K562 (cell line): Measurements from ENCODE around the gene SPDYA. TPM values are rescaled to one million over a fixed set of nuclear protein-coding genes. Genes with fewer than 3 reads are reported as not detected.

ENCODE experiments used
- ATAC-seq: fragments of 200-7000 bp; cut with Tn5 transposase; 3 replicates; pipeline ENCODE4 v1.9.1; 2020; ENCODE audit warnings: moderate library complexity
- BruUV-seq: library from RNA; stranded (reverse); fragments of 400-500 nt; replicated peaks from 2 replicates; lab custom pipeline; 2021; lab: Mats Ljungman, UMichigan
- CTCF ChIA-PET: fragments of 300-600 bp; formaldehyde crosslinking; extraction: SDS; loops from one replicate; lab custom pipeline; 2021; ENCODE audit warnings: low intra/inter-chr PET ratio; lab: Yijun Ruan, JAX
- POLR2A ChIA-PET: fragments of 300-600, 350-650 bp; sonication (Branson Sonifier 250); formaldehyde crosslinking; extraction: SDS; loops from one replicate; lab custom pipeline; 2021; ENCODE audit warnings: antibody characterized with exemption, inconsistent platforms; lab: Yijun Ruan, JAX
- DNase-seq, 4 experiments: peaks; one replicate each; pipeline versions ENCODE4 v3.0.0 to v3.0.0-alpha.2; 2011 to 2018; ENCODE audit warnings: low spot score in 3 of 4, mixed read lengths in 3 of 4; ENCODE audit errors: extremely low read depth in 1 of 4
- FAIRE-seq: peaks from 2 replicates; lab custom pipeline; 2011; peaks lifted over from hg19 to GRCh38; lab: Jason Lieb, UNC
- H2AFZ ChIP-seq: 2 replicates; pipeline ENCODE4 v1.6.0; 2011; ENCODE audit warnings: low read depth, low read length, control low read depth, inconsistent platforms
- H3K27ac ChIP-seq: fragments of 200-600 bp; 3 replicates; pipeline ENCODE4 v1.8.0; 2011; ENCODE audit warnings: low read depth, mild to moderate bottlenecking, control low read depth, inconsistent platforms, low read length, moderate library complexity, mixed read lengths; ENCODE audit errors: extremely low read depth
- H3K27me3 ChIP-seq, 2 experiments: fragments of 300-600 bp in 1 of 2; 2 replicates in 1 of 2; 3 replicates in 1 of 2; pipeline versions ENCODE4 v1.6.0 to v1.8.0; 2011; ENCODE audit warnings: inconsistent platforms in 2 of 2, low read length in 2 of 2, mild to moderate bottlenecking in 1 of 2, mixed read lengths in 1 of 2, moderate library complexity in 1 of 2; ENCODE audit not compliant: control insufficient read depth in 2 of 2, insufficient read depth in 2 of 2
- H3K36me3 ChIP-seq: fragments of 300-600 bp; 3 replicates; pipeline ENCODE4 v1.8.0; 2011; ENCODE audit warnings: mild to moderate bottlenecking, low read length, inconsistent platforms; ENCODE audit not compliant: control insufficient read depth, insufficient read depth
- H3K4me1 ChIP-seq, 2 experiments: fragments of 200-600 bp in 1 of 2; replicated peaks in 1 of 2; 2 replicates in 1 of 2; 3 replicates in 1 of 2; pipeline versions ENCODE4 v1.5.1 to v1.8.0; 2011; ENCODE audit warnings: inconsistent platforms in 2 of 2, low read length in 2 of 2, mild to moderate bottlenecking in 1 of 2, mixed read lengths in 1 of 2, moderate library complexity in 1 of 2; ENCODE audit not compliant: control insufficient read depth in 2 of 2, insufficient read depth in 2 of 2
- H3K4me2 ChIP-seq: 2 replicates; pipeline ENCODE4 v1.6.1; 2011; ENCODE audit warnings: low read length, control low read depth, inconsistent platforms, mixed read lengths; ENCODE audit not compliant: insufficient read depth
- H3K4me3 ChIP-seq: fragments of 200-600 bp; sonication (generic), shearing (Covaris generic); 2 replicates; pipeline ENCODE4 v1.5.1; 2016; ENCODE audit warnings: control low read depth, inconsistent platforms
- H3K79me2 ChIP-seq: fragments of 200-600 bp; 3 replicates; pipeline ENCODE4 v1.8.0; 2011; ENCODE audit warnings: low read length, inconsistent platforms; ENCODE audit not compliant: control insufficient read depth, insufficient read depth
- H3K9ac ChIP-seq, 2 experiments: 2 replicates each; pipeline versions ENCODE4 v1.6.0 to v1.6.1; 2011; ENCODE audit warnings: low read depth in 2 of 2, low read length in 2 of 2, control low read depth in 1 of 2, inconsistent platforms in 1 of 2, mild to moderate bottlenecking in 1 of 2, mixed read lengths in 1 of 2; ENCODE audit not compliant: insufficient read depth in 1 of 2
- H3K9me1 ChIP-seq: one replicate; pipeline ENCODE4 v1.6.0; 2011; ENCODE audit warnings: inconsistent platforms, mild to moderate bottlenecking, low read length, moderate library complexity; ENCODE audit not compliant: control insufficient read depth, insufficient read depth
- H3K9me3 ChIP-seq: replicated peaks from 2 replicates; pipeline ENCODE4 v1.5.1; 2011; ENCODE audit warnings: low read depth, low read length, inconsistent platforms; ENCODE audit not compliant: control insufficient read depth, insufficient read depth
- H4K20me1 ChIP-seq: replicated peaks from 2 replicates; pipeline ENCODE4 v1.6.1; 2011; ENCODE audit warnings: low read length, inconsistent platforms, mixed read lengths; ENCODE audit not compliant: control insufficient read depth, insufficient read depth
- CBFA2T3 ChIP-seq: fragments of 450-650 bp; IDR thresholded peaks from 2 replicates; pipeline ENCODE4 v1.6.1; 2017
- ILF3 ChIP-seq: fragments of 450-650 bp; IDR thresholded peaks from 2 replicates; pipeline ENCODE4 v1.6.1; 2018; ENCODE audit warnings: antibody characterized with exemption, mild to moderate bottlenecking, moderate library complexity, borderline replicate concordance
- KDM1A ChIP-seq, 2 experiments: fragments of 450-650 bp; IDR thresholded peaks; 2 replicates each; pipeline ENCODE4 v1.6.1; 2016; ENCODE audit warnings: mild to moderate bottlenecking in 2 of 2
- RFX1 ChIP-seq: fragments of 450-650 bp; IDR thresholded peaks from 2 replicates; pipeline ENCODE4 v1.6.1; 2016; ENCODE audit warnings: mild to moderate bottlenecking, moderate library complexity
- U2AF2 ChIP-seq: fragments of 200-400 bp; formaldehyde crosslinking; optimal IDR thresholded peaks from 2 replicates; pipeline ENCODE3; 2017; ENCODE audit warnings: low read depth, mild to moderate bottlenecking, low read length
- ZC3H8 ChIP-seq: fragments of 450-650 bp; IDR thresholded peaks from 2 replicates; pipeline ENCODE4 v1.6.1; 2017
- WGBS: fragments of 100-300 bp; shearing (Covaris generic); methylation state at CpG from one replicate; pipeline ENCODE4 v1.1.6; 2016; ENCODE audit warnings: low coverage, mixed read lengths; ENCODE audit not compliant: insufficient coverage; ENCODE audit errors: missing lambda C conversion rate; 5-methylcytosine and 5-hydroxymethylcytosine counted together
- in situ Hi-C: fragments of 300-500 bp; cut with MboI; formaldehyde crosslinking; loops from 4 replicates; pipeline ENCODE4 v1.15.0; 2018; ENCODE audit warnings: inconsistent platforms, mixed read lengths
- intact Hi-C: fragments of 100-400 bp; cut with micrococcal nuclease; formaldehyde crosslinking; loops from 2 replicates; pipeline ENCODE4 v1.14.2; 2022
- polyA plus RNA-seq, 8 experiments: library from polyadenylated mRNA; depleted of rRNA in 4 of 8; stranded (reverse) in 5 of 8; unstranded in 3 of 8; fragments of >200 nt; fragmentation: Nextera tagmentation in 2 of 8; fragmentation: Illumina TruSeq in 1 of 8; extraction: Ambion mirVana in 2 of 8; extraction: Trizol in 1 of 8; gene quantifications; 2 replicates each; pipeline versions ENCODE4 v1.2.1 to v1.2.3, GENCODE V29; 2011 to 2014; ENCODE audit warnings: inconsistent platforms in 1 of 8, missing spikeins in 1 of 8
- total RNA-seq, 7 experiments: library from RNA; depleted of rRNA in 6 of 7; stranded (reverse); fragments of >200 nt in 6 of 7; fragmentation: Illumina TruSeq in 2 of 7; extraction: Trizol in 2 of 7; gene quantifications; 2 replicates each; pipeline versions ENCODE4 v1.2.1 to v1.2.3, GENCODE V29; 2011 to 2021; ENCODE audit warnings: low replicate concordance in 1 of 7
- TF ChIP-seq, protein P1 (sequence below): IDR thresholded peaks from 2 replicates; pipeline ENCODE4 v1.6.1; 2016; ENCODE audit warnings: missing genetic modification characterization, missing compliant biosample characterization

Gene SPDYA
- total and polyA plus RNA-seq, 9 of the 15 experiments (the other 6 are each of a cell fraction or from before 2014, with no cell fraction given) = 0.05 to 1.6 (median 0.30) TPM; not detected in 1

GRCh38 chr2:28818053-28818452 is 7.4 kb downstream of the SPDYA start:
- H3K27ac ChIP-seq = no peak overlapping the region
- no peaks in the 10 kb centered on the region for H3K9me1 ChIP-seq
- no TSS peak for BruUV-seq
- H3K4me2 ChIP-seq = no peak overlapping the region
- H3K4me3 ChIP-seq = no peak overlapping the region
- H3K9me3 ChIP-seq = no peaks in the 10 kb centered on the region
- H3K79me2 ChIP-seq = no peaks in the 10 kb centered on the region
- H3K9ac ChIP-seq = no peak overlapping the region
- TF ChIP-seq CBFA2T3 (no peak), U2AF2 (no peak), KDM1A (IDR thresholded peaks at IDR 0.05) (no peak), RFX1 (no peak), ZC3H8 (no peak), ILF3 (no peak)
- TF ChIP-seq, protein P1, sequence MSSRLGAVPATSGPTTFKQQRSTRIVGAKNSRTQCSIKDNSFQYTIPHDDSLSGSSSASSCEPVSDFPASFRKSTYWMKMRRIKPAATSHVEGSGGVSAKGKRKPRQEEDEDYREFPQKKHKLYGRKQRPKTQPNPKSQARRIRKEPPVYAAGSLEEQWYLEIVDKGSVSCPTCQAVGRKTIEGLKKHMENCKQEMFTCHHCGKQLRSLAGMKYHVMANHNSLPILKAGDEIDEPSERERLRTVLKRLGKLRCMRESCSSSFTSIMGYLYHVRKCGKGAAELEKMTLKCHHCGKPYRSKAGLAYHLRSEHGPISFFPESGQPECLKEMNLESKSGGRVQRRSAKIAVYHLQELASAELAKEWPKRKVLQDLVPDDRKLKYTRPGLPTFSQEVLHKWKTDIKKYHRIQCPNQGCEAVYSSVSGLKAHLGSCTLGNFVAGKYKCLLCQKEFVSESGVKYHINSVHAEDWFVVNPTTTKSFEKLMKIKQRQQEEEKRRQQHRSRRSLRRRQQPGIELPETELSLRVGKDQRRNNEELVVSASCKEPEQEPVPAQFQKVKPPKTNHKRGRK (tag) = no peak
- 6% methylated on average over 3 of the region's 3 CpGs for WGBS
- CTCF ChIA-PET = no interaction called here
- no peak for DNase-seq
- H2AFZ ChIP-seq = no peak overlapping the region
- H3K27me3 ChIP-seq = no peaks in the 10 kb centered on the region; a peak in 1 of 5 replicates
- no peaks in the 10 kb centered on the region for H3K4me1 ChIP-seq
- in situ Hi-C loops (no loop called here), intact Hi-C loops (loop anchor here (5.0 kb wide), 1 partner anchor 251 kb away; no protein-coding TSS in a partner anchor)
- POLR2A ChIA-PET = interaction anchor here (0.6 kb wide), 1 partner anchor 562 kb away, joined by 3 read pairs; no protein-coding TSS in a partner anchor
- no peak for FAIRE-seq
- no peak for ATAC-seq
- H4K20me1 ChIP-seq = no peaks in the 10 kb centered on the region
- H3K36me3 ChIP-seq = no peaks in the 10 kb centered on the region
